Motor neuron (in vitro differentiated cells): ENCODE results near the gene GDF10. TPM values are rescaled to one million over a fixed set of nuclear protein-coding genes. Genes with fewer than 3 reads are reported as not detected.

ENCODE experiments used
- ATAC-seq, 8 experiments: fragments of 200-7000 bp; cut with Tn5 transposase; replicated peaks in 6 of 8; 2 replicates each; pipeline ENCODE4 v1.8.0; 2021; ENCODE audit warnings: mild to moderate bottlenecking in 8 of 8, moderate library complexity in 8 of 8
- H3K27ac ChIP-seq, 2 donors: fragments of 250-450 bp; sonication (Bioruptor Pico); 2 replicates each; pipeline ENCODE4 v1.9.0; 2021; ENCODE audit warnings: antibody characterized with exemption in 2 of 2, mild to moderate bottlenecking in 2 of 2, moderate library complexity in 1 of 2
- H3K4me1 ChIP-seq, 2 donors: fragments of 250-450 bp; sonication (Bioruptor Pico); replicated peaks in 1 of 2; 2 replicates each; pipeline ENCODE4 v1.6.1; 2021; ENCODE audit warnings: antibody characterized with exemption in 2 of 2, mild to moderate bottlenecking in 2 of 2, moderate library complexity in 1 of 2
- H3K4me3 ChIP-seq, 5 donors: fragments of 250-450 bp; sonication (Bioruptor Pico); 2 replicates each; pipeline ENCODE4 v1.9.0; 2021; ENCODE audit warnings: antibody characterized with exemption in 5 of 5, mild to moderate bottlenecking in 5 of 5, moderate library complexity in 4 of 5
- WGBS, 10 experiments: fragments of 450-650 bp; shearing (Covaris generic); methylation state at CpG; one replicate each; pipeline ENCODE4 v1.0.0; 2022; 5-methylcytosine and 5-hydroxymethylcytosine counted together
- in situ Hi-C, 9 experiments: fragments of 400-800 bp; cut with MboI; loops; one replicate each; pipeline ENCODE4 v1.15.0; 2021; ENCODE audit warnings: low sequenced_read_pairs in 9 of 9, low pct_unique_long_range_greater_than_20kb in 2 of 9; ENCODE audit not compliant: unreplicated experiment in 9 of 9
- total RNA-seq, 8 experiments: library from RNA; unstranded; fragments of 300-600 nt; gene quantifications; 2 replicates each; pipeline versions ENCODE4 v1.2.3 to v1.2.4, GENCODE V29; 2022

The GDF10 gene, protein sequence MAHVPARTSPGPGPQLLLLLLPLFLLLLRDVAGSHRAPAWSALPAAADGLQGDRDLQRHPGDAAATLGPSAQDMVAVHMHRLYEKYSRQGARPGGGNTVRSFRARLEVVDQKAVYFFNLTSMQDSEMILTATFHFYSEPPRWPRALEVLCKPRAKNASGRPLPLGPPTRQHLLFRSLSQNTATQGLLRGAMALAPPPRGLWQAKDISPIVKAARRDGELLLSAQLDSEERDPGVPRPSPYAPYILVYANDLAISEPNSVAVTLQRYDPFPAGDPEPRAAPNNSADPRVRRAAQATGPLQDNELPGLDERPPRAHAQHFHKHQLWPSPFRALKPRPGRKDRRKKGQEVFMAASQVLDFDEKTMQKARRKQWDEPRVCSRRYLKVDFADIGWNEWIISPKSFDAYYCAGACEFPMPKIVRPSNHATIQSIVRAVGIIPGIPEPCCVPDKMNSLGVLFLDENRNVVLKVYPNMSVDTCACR
- total RNA-seq: 10 to 100 TPM in 1 of 8 experiments, under 1 TPM in 4, not detected in 3; 0.05 to 78.6 (median 0.17) TPM

DNA sequence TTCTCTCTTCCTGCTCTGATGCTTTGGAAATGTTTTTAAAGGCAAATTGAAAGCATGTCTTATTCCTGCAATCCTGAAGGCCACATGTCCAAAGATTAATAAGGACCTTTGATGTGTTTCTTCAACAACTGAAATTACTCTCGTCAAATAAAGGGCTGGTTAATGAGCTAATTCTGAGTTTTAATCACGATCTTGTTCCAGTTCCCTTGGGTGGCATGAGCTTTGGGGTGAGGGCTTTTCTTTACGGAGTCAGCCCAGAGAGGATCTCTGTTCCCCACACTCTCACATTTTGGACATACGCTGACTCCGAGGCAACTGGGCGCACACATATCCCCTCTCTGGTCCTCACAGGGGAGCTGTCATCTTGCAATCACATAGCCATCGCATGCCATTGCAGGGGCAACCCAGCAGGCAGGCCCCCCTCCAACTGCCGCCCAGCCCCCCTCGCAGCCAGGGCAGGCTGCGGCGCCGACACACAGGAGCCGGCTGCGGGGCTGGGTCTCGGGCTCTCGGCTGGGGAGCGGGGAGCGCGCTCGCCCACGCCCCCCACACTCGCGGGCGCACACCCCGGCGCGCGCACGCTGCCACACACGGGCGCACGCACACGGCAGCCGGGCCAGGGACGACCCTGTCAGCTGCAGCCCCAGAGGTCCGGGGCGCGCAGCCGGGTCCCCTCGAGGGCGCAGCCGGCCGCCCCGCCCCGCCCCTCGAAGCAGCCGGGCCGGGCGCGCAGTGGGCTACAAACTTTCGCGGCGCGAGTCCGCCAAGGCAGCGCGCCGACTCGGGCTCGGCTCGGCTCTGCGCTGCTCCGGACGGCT lies at the start of gene GDF10:
Gene GDF10, plus strand, starts transcription at position 587 of the 818 bp plus-strand sequence. CDS start 455 bp downstream, outside the sequence.
- in situ Hi-C loops: loop anchor here in 4 of 9 experiments (10.0 to 25.0 kb wide), 3 partner anchors 245 to 275 kb away; no protein-coding TSS in a partner anchor
- H3K4me1 ChIP-seq: no peaks in the 10 kb centered on the region
- H3K4me3 ChIP-seq: peak within 1 kb of the TSS; percentile 24 to 36 (median 29)
- H3K27ac ChIP-seq: no peak within 1 kb of the TSS
- peak; percentile 29 to 78 (median 63) for ATAC-seq
- 0 to 50% (median 40%) methylated on average over 1 to 6 of the region's 64 CpGs; no CpG with 5 or more reads in 3 of the 10 experiments for WGBS, 10 experiments

- H3K4me1 ChIP-seq: no peaks in the 10 kb centered on the region
- no peak overlapping the region for H3K27ac ChIP-seq
- in situ Hi-C loops: no loop called here
- ATAC-seq: no peak
- no peak overlapping the region for H3K4me3 ChIP-seq
- WGBS, 10 experiments: 65 to 80% (median 70%) methylated on average over 2 to 5 of the region's 7 CpGs; no CpG with 5 or more reads in 7 of the 10 experiments
Observed at GRCh38 chr10:47252093-47252780, 47.8 kb upstream of the GDF10 start.

- no peak for ATAC-seq
Observed at GRCh38 chr10:47253030-47253637, 46.9 kb upstream of the GDF10 start.

GRCh38 chr10:47253651-47254375 lies 46.2 kb upstream of the GDF10 start:
- H3K27ac ChIP-seq: no peak overlapping the region
- no peak overlapping the region for H3K4me3 ChIP-seq
- ATAC-seq: peak in 5 of 8 experiments; percentile 44 to 77 (median 68)
- in situ Hi-C loops: no loop called here
- H3K4me1 ChIP-seq: no peaks in the 10 kb centered on the region
- 13 to 80% (median 59%) methylated on average over 1 to 5 of the region's 19 CpGs; no CpG with 5 or more reads in 5 of the 10 experiments for WGBS, 10 experiments

More at GRCh38 chr10:47253030-47253637, 46.9 kb upstream of the GDF10 start:
- in situ Hi-C loops: no loop called here
- Histone ChIP-seq H3K4me1 (no peaks in the 10 kb centered on the region), H3K27ac (no peak overlapping the region), H3K4me3 (no peak overlapping the region)
- 60 to 100% (median 89%) methylated on average over 1 to 8 of the region's 10 CpGs; no CpG with 5 or more reads in 3 of the 10 experiments for WGBS, 10 experiments

- no peak for ATAC-seq
- no peak overlapping the region for H3K4me3 ChIP-seq
- 66 to 100% (median 90%) methylated on average over 1 to 2 of the region's 2 CpGs; no CpG with 5 or more reads in 5 of the 10 experiments for WGBS, 10 experiments
- in situ Hi-C loops: no loop called here
- H3K27ac ChIP-seq: no peak overlapping the region
- H3K4me1 ChIP-seq: no peaks in the 10 kb centered on the region
Observed at GRCh38 chr10:47254611-47255010, 45.4 kb upstream of the GDF10 start.

- no peak for ATAC-seq
Observed at GRCh38 chr10:47255033-47255813, 44.8 kb upstream of the GDF10 start.

GRCh38 chr10:47255866-47256265 lies 44.1 kb upstream of the GDF10 start:
- H3K4me3 ChIP-seq: no peak overlapping the region
- H3K4me1 ChIP-seq: no peaks in the 10 kb centered on the region
- in situ Hi-C loops: no loop called here
- H3K27ac ChIP-seq: no peak overlapping the region
- ATAC-seq: no peak
- 83 to 88% (median 86%) methylated on average over 1 of the region's 1 CpG; no CpG with 5 or more reads in 7 of the 10 experiments for WGBS, 10 experiments

More at GRCh38 chr10:47255033-47255813, 44.8 kb upstream of the GDF10 start:
- Histone ChIP-seq H3K27ac (no peak overlapping the region), H3K4me1 (no peaks in the 10 kb centered on the region), H3K4me3 (no peak overlapping the region)
- in situ Hi-C loops: no loop called here
- 75 to 100% (median 87%) methylated on average over 1 to 6 of the region's 10 CpGs; no CpG with 5 or more reads in 3 of the 10 experiments for WGBS, 10 experiments

GRCh38 chr10:47256751-47257336 lies 43.2 kb upstream of the GDF10 start:
- no peaks in the 10 kb centered on the region for H3K4me1 ChIP-seq
- no peak overlapping the region for H3K27ac ChIP-seq
- WGBS, 10 experiments: 42 to 100% (median 54%) methylated on average over 1 to 4 of the region's 4 CpGs; no CpG with 5 or more reads in 3 of the 10 experiments
- no peak overlapping the region for H3K4me3 ChIP-seq
- peak in 1 of 8 experiments; percentile 47 for ATAC-seq
- in situ Hi-C loops: no loop called here

GRCh38 chr10:47257396-47258120 lies 42.4 kb upstream of the GDF10 start:
- no peak overlapping the region for H3K27ac ChIP-seq
- in situ Hi-C loops: no loop called here
- H3K4me1 ChIP-seq: no peaks in the 10 kb centered on the region
- no peak overlapping the region for H3K4me3 ChIP-seq
- WGBS, 10 experiments: 18 to 100% (median 97%) methylated on average over 1 to 3 of the region's 4 CpGs
- ATAC-seq: no peak

DNA sequence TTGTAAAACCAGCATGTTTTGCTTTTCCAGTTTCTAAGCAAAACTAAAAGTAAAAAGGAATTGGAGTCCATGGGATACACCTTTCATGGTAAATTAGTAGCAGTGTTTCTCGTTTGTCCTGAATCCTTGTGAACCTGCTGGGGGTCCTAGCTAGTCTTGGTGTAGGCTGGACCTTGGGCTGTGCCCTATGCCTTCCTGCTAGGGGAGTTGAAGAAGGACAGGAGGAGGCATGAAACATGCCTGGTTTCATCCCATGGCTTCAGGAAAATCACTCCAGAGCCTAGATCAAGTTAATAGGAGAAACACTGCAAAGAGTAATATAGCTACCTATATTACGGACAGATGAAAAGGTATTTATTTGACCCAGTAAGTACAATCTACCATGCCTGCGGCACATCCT lies 41.1 kb upstream of the GDF10 start:
- H3K4me1 ChIP-seq: no peaks in the 10 kb centered on the region
- H3K27ac ChIP-seq: no peak overlapping the region
- ATAC-seq: no peak
- 40 to 100% (median 71%) methylated on average over 1 to 3 of the region's 3 CpGs; no CpG with 5 or more reads in 2 of the 10 experiments for WGBS, 10 experiments
- H3K4me3 ChIP-seq: no peak overlapping the region
- in situ Hi-C loops: no loop called here
